Astrocyte (in vitro differentiated cells and primary cell): ENCODE measurements around the gene SYT8. TPM values are rescaled to one million over a fixed set of nuclear protein-coding genes. Genes with fewer than 3 reads are reported as not detected.

Experiments
- DNase-seq: peaks from one replicate; pipeline ENCODE4 v3.0.0-alpha.2; 2010; ENCODE audit warnings: low read depth
- FAIRE-seq: peaks from 2 replicates; lab custom pipeline; 2011; peaks lifted over from hg19 to GRCh38; lab: Jason Lieb, UNC
- H2AFZ ChIP-seq: 2 replicates; pipeline ENCODE4 v1.6.0; 2012; ENCODE audit warnings: low read depth, low read length, inconsistent platforms
- H3K27ac ChIP-seq: 2 replicates; pipeline ENCODE4 v1.5.1; 2011; ENCODE audit warnings: low read depth, low read length, inconsistent platforms
- H3K27me3 ChIP-seq: 2 replicates; pipeline ENCODE4 v1.6.0; 2011; ENCODE audit warnings: low read length, inconsistent platforms; ENCODE audit not compliant: insufficient read depth
- H3K36me3 ChIP-seq: 2 replicates; pipeline ENCODE4 v1.5.1; 2011; ENCODE audit warnings: low read length, inconsistent platforms; ENCODE audit not compliant: insufficient read depth
- H3K4me1 ChIP-seq: 2 replicates; pipeline ENCODE4 v1.5.1; 2011; ENCODE audit warnings: low read length, inconsistent platforms; ENCODE audit not compliant: insufficient read depth
- H3K4me2 ChIP-seq: 2 replicates; pipeline ENCODE4 v1.6.0; 2012; ENCODE audit warnings: low read length, inconsistent platforms
- H3K4me3 ChIP-seq: 2 replicates; pipeline ENCODE4 v1.5.1; 2011; ENCODE audit warnings: low read depth, mild to moderate bottlenecking, low read length, inconsistent platforms; ENCODE audit not compliant: insufficient read depth
- H3K79me2 ChIP-seq: 2 replicates; pipeline ENCODE4 v1.6.0; 2012; ENCODE audit warnings: mild to moderate bottlenecking, low read length, inconsistent platforms; ENCODE audit not compliant: insufficient read depth
- H3K9ac ChIP-seq: 2 replicates; pipeline ENCODE4 v1.6.0; 2012; ENCODE audit warnings: mild to moderate bottlenecking, low read length, inconsistent platforms
- H3K9me3 ChIP-seq: 2 replicates; pipeline ENCODE4 v1.5.1; 2012; ENCODE audit warnings: low read depth, mild to moderate bottlenecking, low read length, inconsistent platforms; ENCODE audit not compliant: insufficient read depth
- H4K20me1 ChIP-seq: 2 replicates; pipeline ENCODE4 v1.6.0; 2012; ENCODE audit warnings: low read length, inconsistent platforms; ENCODE audit not compliant: insufficient read depth
- H3K27ac Mint-ChIP-seq: one replicate; pipeline ENCODE4 v1.8.0; 2021; ENCODE audit warnings: mild to moderate bottlenecking, mixed read lengths; ENCODE audit not compliant: unreplicated experiment
- H3K27me3 Mint-ChIP-seq: one replicate; pipeline ENCODE4 v1.8.0; 2021; ENCODE audit warnings: low read depth, mixed read lengths; ENCODE audit not compliant: unreplicated experiment
- H3K36me3 Mint-ChIP-seq: one replicate; pipeline ENCODE4 v1.8.0; 2021; ENCODE audit warnings: low read depth, mixed read lengths; ENCODE audit not compliant: unreplicated experiment
- H3K4me1 Mint-ChIP-seq: one replicate; pipeline ENCODE4 v1.8.0; 2021; ENCODE audit warnings: low read depth, mixed read lengths; ENCODE audit not compliant: unreplicated experiment
- H3K4me3 Mint-ChIP-seq: one replicate; pipeline ENCODE4 v1.8.0; 2021; ENCODE audit warnings: mild to moderate bottlenecking, moderate library complexity, mixed read lengths; ENCODE audit not compliant: unreplicated experiment
- H3K9me3 Mint-ChIP-seq: one replicate; pipeline ENCODE4 v1.8.0; 2021; ENCODE audit warnings: mild to moderate bottlenecking, mixed read lengths; ENCODE audit not compliant: unreplicated experiment
- CTCF ChIP-seq: IDR thresholded peaks from 2 replicates; pipeline ENCODE4 v1.5.1; 2011; ENCODE audit warnings: low read depth, mild to moderate bottlenecking, inconsistent platforms, low read length, moderate library complexity; ENCODE audit not compliant: insufficient read depth
- EZH2 ChIP-seq: IDR thresholded peaks from 2 replicates; pipeline ENCODE4 v1.6.1; 2012; ENCODE audit warnings: mild to moderate bottlenecking, low read length, inconsistent platforms; ENCODE audit not compliant: insufficient read depth
- total RNA-seq: library from RNA; stranded (reverse); gene quantifications from 2 replicates; pipeline ENCODE4 v1.2.1, GENCODE V29; 2021

SYT8 gene
- total RNA-seq, 1 donor from 2014 or later = 0.36 TPM

DNA sequence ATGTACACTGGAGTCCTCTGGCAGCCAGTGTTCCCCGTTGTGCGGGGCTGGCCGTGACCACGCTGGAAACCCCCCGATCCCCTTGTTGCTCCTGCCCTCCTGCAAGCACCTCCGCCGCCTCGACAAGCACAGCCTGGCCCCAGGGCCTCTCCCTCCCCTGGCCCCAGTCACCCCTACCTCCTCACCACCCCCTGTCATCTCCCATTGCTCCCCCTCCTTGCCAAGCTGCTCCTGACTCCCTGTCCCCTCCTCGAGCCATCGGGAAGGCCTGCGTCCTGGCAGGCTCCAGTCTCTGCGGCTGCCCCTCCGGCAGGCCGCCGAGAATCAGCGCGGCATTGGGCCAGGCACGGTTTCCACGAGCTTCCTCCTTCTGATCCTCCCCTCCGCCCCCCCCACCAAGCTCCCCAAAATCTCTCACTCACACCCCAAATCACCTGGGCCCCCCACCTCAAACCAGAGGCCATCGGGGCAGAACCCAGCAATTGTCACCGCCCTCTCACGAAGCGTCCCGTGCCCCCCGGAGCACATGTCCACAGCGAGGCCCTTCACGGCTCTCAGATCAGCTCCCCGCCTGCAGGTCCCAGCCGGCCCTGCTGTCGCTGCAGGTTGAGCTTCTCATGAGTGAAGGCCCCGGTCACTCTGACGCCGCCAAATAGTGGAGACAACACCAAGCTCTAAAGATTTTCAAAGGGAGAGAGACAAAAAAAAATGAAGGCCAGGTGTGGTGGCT lies 12.4 kb downstream of the SYT8 start:
- Histone ChIP-seq H3K4me2 (no peak overlapping the region), H3K4me1 (peaks cover 3% of the 10 kb centered on the region), H3K27me3 (peaks cover 6% of the 10 kb centered on the region), H4K20me1 (no peaks in the 10 kb centered on the region), H2AFZ (no peak overlapping the region), H3K9me3 (no peaks in the 10 kb centered on the region), H3K4me3 (no peak overlapping the region), H3K9ac (no peak overlapping the region), H3K36me3 (no peaks in the 10 kb centered on the region), H3K27ac (no peak overlapping the region), H3K79me2 (no peaks in the 10 kb centered on the region)
- Mint-ChIP-seq H3K4me1 (no peaks in the 10 kb centered on the region), H3K4me3 (no peak overlapping the region), H3K27me3 (peaks cover 27% of the 10 kb centered on the region), H3K27ac (no peak overlapping the region), H3K9me3 (no peaks in the 10 kb centered on the region), H3K36me3 (no peaks in the 10 kb centered on the region)
- FAIRE-seq (no peak), DNase-seq (no peak)
- TF ChIP-seq CTCF (no peak), EZH2 (no peak)

DNA sequence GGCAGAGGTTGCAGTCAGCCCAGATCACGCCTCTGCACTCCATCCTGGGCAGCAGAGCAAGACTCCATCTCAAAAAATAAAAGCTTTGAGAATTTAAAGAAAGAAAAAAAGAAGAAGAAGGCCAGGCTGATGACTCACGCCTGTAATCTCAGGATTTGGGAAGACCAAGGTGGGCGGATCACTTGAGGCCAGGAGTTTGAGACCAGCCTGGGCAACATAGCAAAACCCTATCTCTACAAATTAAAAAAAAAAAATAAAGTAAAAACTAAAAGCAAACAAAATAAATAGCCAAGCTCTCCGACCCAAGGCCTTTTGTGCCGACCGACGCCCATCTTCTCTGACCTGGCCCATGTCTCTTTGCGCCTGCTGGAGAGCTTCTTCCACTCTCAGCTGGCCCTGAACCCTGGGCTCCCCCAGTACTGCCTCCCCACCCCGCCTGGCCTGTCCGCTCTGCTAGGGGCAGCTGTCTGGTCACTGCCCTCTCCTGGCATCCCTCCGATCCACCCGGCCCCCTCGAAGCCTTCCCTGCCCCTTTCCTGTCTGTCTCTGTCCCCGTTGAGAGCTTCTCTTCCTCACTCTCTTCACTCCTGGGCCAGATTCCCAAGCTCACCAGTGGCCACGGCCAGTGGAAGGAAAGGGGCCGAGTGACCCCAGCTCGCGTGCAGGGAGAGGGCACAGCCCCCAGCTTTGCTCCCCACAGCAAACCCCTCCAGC lies 13.3 kb downstream of the SYT8 start:
- TF ChIP-seq CTCF (no peak), EZH2 (no peak)
- Histone ChIP-seq H3K9ac (no peak overlapping the region), H3K4me3 (no peak overlapping the region), H2AFZ (no peak overlapping the region), H3K27me3 (peaks cover 6% of the 10 kb centered on the region), H3K4me1 (peaks cover 3% of the 10 kb centered on the region), H3K36me3 (no peaks in the 10 kb centered on the region), H3K79me2 (no peaks in the 10 kb centered on the region), H3K4me2 (no peak overlapping the region), H3K27ac (no peak overlapping the region), H4K20me1 (no peaks in the 10 kb centered on the region), H3K9me3 (no peaks in the 10 kb centered on the region)
- no peak overlapping the region for H3K4me3 Mint-ChIP-seq
- no peaks in the 10 kb centered on the region for H3K36me3 Mint-ChIP-seq
- no peaks in the 10 kb centered on the region for H3K9me3 Mint-ChIP-seq
- FAIRE-seq = no peak
- no peak overlapping the region for H3K27ac Mint-ChIP-seq
- DNase-seq = no peak
- no peaks in the 10 kb centered on the region for H3K4me1 Mint-ChIP-seq
- peaks cover 29% of the 10 kb centered on the region for H3K27me3 Mint-ChIP-seq
